Activated effector memory CD4-positive, alpha-beta T cell treated with Interleukin-2 at 50 U/mL for 16 hours (primary cell): ENCODE results near the gene USB1.
A peak's percentile ranks its signal among the peaks of the same experiment; 100 is the strongest.
"Not testable (repeated sequence)": the region's sequence is repeated elsewhere in the genome, so short reads cannot be mapped to it uniquely, and the experiment has no call there.

Source experiments
- DNase-seq: peaks from one replicate; pipeline ENCODE4 v3.0.0-alpha.2; 2020

USB1 gene

DNA sequence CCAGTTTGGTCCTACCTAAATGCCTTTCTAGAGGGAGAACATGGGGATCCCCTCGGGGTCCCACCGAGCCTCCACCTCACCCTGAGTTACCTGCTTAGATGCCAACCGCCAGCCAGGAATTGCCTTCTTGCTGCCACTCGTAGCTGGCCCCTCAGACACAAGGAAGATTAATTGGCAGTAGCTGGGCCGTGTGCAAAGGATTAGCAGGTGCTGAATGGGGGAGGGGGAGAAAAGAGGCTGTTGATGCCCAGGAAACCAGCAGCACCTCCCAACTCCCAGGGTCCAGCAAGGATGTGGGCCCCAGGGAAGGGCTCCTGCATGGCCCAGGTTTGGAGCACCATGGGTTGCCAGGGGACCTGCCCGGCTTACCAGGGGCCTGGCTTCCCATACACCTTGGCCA, 30.2 kb upstream of the USB1 start, which contains the start of gene CNGB1:
TSS of gene CNGB1 (minus strand) at position 159 of the 400 bp plus-strand sequence. CDS start 3,842 bp downstream, outside the sequence.
- DNase-seq, result no peak

GRCh38 chr16:57971848-57972247, 29.4 kb upstream of the USB1 start:
- no peak for DNase-seq

GRCh38 chr16:57972306-57972705, 28.9 kb upstream of the USB1 start:
- DNase-seq, result no peak

DNA sequence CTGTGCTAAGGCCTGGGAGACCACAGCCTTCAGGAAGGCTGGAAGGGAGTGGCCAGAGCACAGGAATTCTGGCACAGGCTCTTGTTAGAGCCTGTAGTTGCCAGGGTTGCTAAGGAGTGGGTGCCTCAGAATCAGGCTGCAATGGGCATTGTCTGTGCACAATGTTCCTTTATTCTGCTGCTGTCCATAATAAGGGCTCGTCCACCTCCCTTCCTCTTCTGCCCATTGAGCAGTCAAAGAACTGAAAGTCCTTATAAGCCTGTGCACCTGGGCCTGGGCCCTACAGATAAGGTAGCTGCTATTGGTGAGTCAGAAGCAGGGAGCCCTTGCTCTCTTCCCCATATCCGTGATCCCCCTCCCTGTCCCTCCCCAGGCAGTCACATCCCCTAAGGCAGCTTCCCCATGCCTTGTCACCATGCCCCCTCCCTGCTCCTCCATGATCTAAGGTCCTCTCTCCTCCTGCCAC, 24.8 kb upstream of the USB1 start:
- DNase-seq, result no peak

GRCh38 chr16:57977418-57978069, 23.7 kb upstream of the USB1 start:
- DNase-seq, result no peak

DNA sequence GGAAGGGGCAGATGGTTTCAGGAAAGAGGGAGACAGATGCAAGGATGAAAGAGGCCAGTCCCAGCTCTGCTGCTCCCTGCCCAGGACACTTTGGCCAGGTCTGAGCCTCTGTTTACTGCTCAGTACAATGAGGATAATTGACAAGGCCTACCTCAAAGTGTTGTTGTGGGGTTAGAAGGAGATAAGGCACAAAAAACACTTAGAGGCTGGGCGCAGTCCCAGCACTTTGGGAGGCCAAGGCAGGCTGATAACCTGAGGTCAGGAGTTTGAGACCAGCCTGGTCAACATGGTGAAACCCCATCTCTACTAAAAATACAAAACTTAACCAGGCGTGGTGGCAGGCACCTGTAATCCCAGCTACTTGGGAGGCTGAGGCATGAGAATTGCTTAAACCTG, 23.1 kb upstream of the USB1 start:
- DNase-seq, result not testable (repeated sequence)

- no peak for DNase-seq
Measured at GRCh38 chr16:57979006-57979585, 22.1 kb upstream of the USB1 start.

DNA sequence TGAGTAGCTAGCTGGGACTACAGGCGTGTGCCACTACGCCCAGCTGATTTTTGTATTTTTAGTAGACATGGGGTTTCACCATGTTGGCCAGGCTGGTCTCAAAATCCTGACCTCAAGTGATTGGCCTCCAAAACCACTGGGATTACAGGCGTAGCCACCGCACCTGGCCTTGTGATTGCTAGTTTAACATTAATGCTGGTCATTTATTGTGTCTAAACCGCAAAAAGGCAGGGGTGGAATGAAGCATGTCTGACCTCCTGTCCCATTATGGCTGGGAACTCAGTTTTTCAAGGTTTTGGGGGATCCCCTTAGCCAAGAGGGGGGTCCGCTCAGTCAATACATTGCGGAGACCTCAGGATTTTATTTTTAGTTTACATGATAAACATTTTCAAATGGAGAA, 19.6 kb upstream of the USB1 start:
- no peak for DNase-seq

DNA sequence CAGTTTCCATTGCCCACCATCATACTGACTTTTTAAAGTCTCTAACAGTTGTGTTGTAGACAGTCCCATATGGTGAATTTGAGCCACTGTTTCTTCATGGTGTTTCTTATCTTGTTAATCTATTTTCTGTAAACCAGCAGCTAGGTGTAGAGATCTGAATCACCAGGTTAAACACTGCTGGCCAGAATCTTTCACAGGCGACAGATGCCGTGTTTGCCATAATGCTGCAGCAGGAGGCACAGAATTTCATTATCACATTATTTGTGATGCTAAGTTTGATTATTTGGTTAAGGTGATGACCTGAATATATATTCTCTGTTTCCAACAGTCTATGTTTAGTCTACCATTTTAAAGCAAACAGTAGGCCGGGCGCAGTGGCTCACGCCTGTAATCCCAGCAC, 18.8 kb upstream of the USB1 start:
- DNase-seq, result no peak

- peak; percentile 87 for DNase-seq
Measured at GRCh38 chr16:57984443-57985203, 16.6 kb upstream of the USB1 start.

GRCh38 chr16:57985204-57986181, 15.7 kb upstream of the USB1 start:
- no peak for DNase-seq

GRCh38 chr16:57986196-57986595, 15.0 kb upstream of the USB1 start:
- DNase-seq, result no peak

DNA sequence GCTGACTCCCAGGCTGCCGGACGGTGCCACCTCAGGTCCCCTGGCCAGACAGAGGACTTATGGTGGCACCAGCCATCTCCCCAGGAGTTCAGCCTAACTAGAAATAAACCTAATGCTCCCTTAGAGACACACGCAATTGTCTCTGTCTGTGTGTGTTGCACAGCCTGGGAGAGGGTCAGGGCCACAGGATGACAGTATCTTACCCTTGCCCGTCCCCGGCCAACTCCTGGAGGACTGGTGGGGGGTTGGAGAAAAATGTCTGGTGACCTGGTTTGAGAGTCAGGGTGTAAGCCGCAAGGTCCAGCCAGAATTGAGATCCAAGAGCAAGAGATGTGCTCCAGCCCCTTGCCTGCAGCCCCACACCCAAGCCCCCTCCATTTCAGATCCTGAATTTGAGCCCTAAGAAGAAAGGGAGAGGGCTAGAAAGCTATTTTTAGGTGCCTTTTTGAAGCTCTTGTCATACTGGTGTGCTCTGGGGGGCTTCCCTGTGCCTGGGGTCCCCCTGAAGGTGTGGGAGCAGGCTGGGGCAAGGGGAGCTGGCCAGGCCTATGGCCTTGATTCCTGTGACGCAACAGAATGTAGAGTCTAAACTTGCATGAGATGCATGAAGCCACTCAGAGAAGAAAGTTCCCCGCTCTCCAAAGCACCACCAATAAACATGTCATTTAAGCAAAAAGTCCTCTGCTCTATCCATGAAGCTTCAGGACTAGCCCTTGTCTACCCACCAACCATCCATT, 13.6 kb upstream of the USB1 start:
- no peak for DNase-seq

- no peak for DNase-seq
Measured at GRCh38 chr16:57988929-57989328, 12.3 kb upstream of the USB1 start.

GRCh38 chr16:57991551-57992059, 9.6 kb upstream of the USB1 start:
- no peak for DNase-seq

DNA sequence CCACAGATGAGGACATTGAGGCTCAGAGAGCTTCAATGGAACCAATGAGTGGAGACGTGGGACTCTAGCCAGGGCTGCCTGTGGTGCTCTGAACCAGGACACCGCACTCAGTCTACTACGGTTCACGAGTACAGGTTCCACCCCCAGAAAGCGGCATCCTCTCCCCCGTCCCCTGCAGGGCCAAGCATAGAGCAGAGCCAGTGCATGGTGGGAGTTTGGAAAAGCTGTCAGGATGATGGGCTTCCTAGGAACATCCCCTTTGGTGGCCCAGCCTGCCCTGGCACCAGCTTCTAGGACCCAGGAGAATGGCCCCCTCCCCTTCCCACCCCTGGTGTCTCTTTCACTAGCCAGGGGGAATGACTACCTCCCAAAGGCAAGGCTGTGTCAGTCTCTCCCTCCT, 9.1 kb upstream of the USB1 start:
- no peak for DNase-seq

DNA sequence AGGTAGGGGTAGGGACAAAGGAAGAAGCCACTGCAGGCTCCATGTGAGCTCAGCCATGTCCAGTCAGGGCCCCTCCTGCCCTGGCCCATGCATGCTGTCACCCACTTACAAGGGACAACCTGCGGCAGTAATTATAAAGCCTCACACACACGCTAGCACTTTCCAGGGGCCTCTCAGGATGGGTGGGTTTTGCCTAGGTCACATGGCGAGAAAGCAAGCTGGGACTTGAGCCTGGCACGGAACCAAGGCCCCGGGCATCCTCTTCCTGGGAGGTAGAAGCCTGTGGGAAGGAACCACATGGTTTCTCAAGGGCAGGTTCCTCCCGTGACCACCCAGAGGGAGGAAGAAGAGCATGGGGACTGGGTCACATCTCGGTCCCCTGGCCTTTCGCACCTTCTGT, 7.8 kb upstream of the USB1 start:
- no peak for DNase-seq

DNA sequence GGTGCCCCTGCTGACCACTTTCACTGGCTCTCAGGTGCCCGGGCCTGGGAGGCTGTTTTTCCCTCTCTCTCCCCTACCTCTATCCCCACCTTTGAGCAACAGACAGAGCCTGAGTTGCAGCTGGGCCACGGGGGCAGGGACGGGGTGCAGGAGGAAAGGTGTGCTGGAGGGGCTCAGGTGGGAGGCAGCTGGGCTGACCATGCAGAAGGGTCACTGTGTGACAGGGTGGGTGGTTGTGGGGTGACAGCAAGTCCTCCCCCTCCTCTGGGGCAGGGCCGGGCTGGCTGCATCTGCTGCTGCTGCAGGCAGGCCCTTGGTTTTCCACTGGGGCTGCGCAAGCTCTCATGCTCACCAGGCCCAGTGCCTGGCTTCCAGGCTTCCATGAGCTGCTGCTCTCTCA, 7.3 kb upstream of the USB1 start:
- DNase-seq, result no peak

DNA sequence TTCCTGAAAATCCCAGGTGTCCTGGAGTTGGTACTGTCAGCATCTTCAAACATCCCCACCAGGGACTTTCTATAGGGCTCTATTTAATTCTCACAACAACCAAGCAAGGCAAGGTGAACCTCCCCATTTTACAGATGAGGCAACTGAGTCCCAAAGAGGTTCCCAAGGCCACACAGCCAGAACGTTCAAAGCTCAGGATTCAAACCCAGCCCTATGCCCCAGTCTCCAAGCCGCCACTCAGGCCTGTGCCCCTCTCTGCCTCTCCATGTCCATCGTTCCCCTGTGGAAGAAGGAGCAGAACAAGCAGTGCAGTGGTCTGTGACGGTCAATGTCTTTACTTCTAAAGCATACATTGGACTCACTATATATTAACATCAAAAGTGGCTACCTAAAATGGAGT, 6.8 kb upstream of the USB1 start:
- DNase-seq, result no peak

- DNase-seq, result peak; percentile 36
Measured at GRCh38 chr16:57994778-57995177, 6.4 kb upstream of the USB1 start.

DNA sequence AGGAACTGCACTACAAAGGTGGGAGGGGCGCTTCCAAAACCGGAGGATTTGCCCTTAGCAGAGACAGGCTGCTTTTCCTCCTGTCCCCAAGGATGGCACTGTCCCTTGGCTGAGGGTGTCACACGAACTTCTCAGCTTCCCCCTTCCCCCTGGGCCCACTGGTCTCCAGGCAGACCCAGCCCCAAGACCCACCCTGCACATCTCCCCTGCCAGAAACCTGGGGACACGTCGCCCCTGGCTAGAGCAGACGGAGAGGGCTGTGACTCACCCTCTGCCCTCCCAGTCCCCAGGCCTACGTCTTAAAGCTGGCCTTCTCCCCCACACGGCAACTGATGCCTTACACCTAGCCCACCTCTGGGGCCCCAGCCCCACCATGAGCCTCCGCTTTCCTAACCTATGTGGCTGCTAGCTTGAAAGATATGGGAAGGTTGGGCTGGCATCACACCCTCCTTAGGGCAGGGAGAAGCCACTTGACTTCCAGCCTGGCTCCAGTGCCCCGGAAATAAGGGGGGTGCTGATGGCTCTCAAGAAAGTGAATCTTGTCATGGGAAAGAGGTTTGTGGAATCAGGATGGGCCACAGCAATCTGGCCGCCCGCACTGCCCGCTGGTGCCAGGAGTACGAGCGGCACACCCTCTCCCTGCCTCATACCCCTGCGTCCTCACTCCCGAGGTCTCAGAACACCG, 5.3 kb upstream of the USB1 start:
- no peak for DNase-seq
